Vagina (tissue), 2 donors: ENCODE measurements around the gene ADAT3. TPM values are rescaled to one million over a fixed set of nuclear protein-coding genes. Genes with fewer than 3 reads are reported as not detected.

ENCODE experiments used
- DNase-seq, 2 donors: peaks; one replicate each; pipeline ENCODE4 v3.0.0-alpha.2; 2017; ENCODE audit errors: extremely low spot score in 2 of 2
- H3K27ac ChIP-seq: fragments of 200-600 bp; sonication (generic); one replicate; pipeline ENCODE4 v1.5.1; 2019
- H3K27me3 ChIP-seq: fragments of 200-600 bp; sonication (generic); one replicate; pipeline ENCODE4 v1.5.1; 2019
- H3K36me3 ChIP-seq, 2 donors: fragments of 200-600 bp; sonication (generic); one replicate each; pipeline ENCODE4 v1.5.1; 2017 to 2019
- H3K4me1 ChIP-seq: fragments of 200-600 bp; sonication (generic); one replicate; pipeline ENCODE4 v1.5.1; 2019
- H3K4me3 ChIP-seq, 2 donors: fragments of 200-600 bp; sonication (generic); 1 replicate in 1 of 2; 2 replicates in 1 of 2; pipeline ENCODE4 v1.5.1; 2016 to 2019
- H3K9me3 ChIP-seq: fragments of 200-600 bp; sonication (generic); one replicate; pipeline ENCODE4 v1.5.1; 2019
- CTCF ChIP-seq, 3 experiments: fragments of 450-650 bp in 2 of 3; fragments of 200-600 bp in 1 of 3; sonication (generic) in 1 of 3; IDR thresholded peaks; one replicate each; pipeline ENCODE4 v1.5.1; 2017 to 2019; ENCODE audit warnings: antibody characterized with exemption in 3 of 3, mild to moderate bottlenecking in 2 of 3, moderate library complexity in 2 of 3
- POLR2A ChIP-seq, 2 donors: fragments of 450-650 bp; IDR thresholded peaks; one replicate each; pipeline ENCODE4 v1.6.1; 2017; ENCODE audit warnings: antibody characterized with exemption in 2 of 2, mild to moderate bottlenecking in 2 of 2, moderate library complexity in 2 of 2
- POLR2AphosphoS5 ChIP-seq, 2 donors: sonication (generic); formaldehyde crosslinking; IDR thresholded peaks; one replicate each; pipeline ENCODE4 v1.9.0; 2017; ENCODE audit warnings: antibody characterized with exemption in 2 of 2, mild to moderate bottlenecking in 2 of 2, low read depth in 1 of 2; ENCODE audit not compliant: insufficient read depth in 1 of 2
- intact Hi-C: fragments of 100-400 bp; cut with DNase I; formaldehyde crosslinking; loops from one replicate; pipeline ENCODE4 v1.15.1; 2023
- total RNA-seq: library from RNA; depleted of rRNA; stranded (reverse); fragments of >200 nt; gene quantifications from one replicate; pipeline ENCODE4 v1.2.3, GENCODE V29; 2016

Gene ADAT3
- total RNA-seq, 1 donor from 2014 or later = 5.2 TPM

GRCh38 chr19:1943661-1944087, 38.5 kb downstream of the ADAT3 start:
- Histone ChIP-seq H3K4me1 (peaks cover 63% of the 10 kb centered on the region), H3K4me3 (no peak overlapping the region), H3K27me3 (no peaks in the 10 kb centered on the region), H3K27ac (no peak overlapping the region), H3K9me3 (no peaks in the 10 kb centered on the region), H3K36me3 (no peaks in the 10 kb centered on the region)
- DNase-seq = no peak
- no peak for TF ChIP-seq POLR2A (IDR thresholded peaks at IDR 0.05)
- intact Hi-C loops = no loop called here

- Histone ChIP-seq H3K27ac (no peak overlapping the region), H3K9me3 (no peaks in the 10 kb centered on the region), H3K27me3 (no peaks in the 10 kb centered on the region), H3K36me3 (no peaks in the 10 kb centered on the region), H3K4me1 (peaks cover 59% of the 10 kb centered on the region), H3K4me3 (no peak overlapping the region)
- no peak for DNase-seq
- intact Hi-C loops = no loop called here
- no peak for TF ChIP-seq CTCF (IDR thresholded peaks at IDR 0.05)
- no peak for TF ChIP-seq POLR2AphosphoS5 (IDR thresholded peaks at IDR 0.05; ENCODE audit: insufficient read depth in 1 of 2, low read depth in 1 of 2)
Observed at GRCh38 chr19:1944088-1944915, 39.1 kb downstream of the ADAT3 start.

- Histone ChIP-seq H3K36me3 (no peaks in the 10 kb centered on the region), H3K4me3 (no peak overlapping the region), H3K27me3 (no peaks in the 10 kb centered on the region), H3K9me3 (no peaks in the 10 kb centered on the region), H3K27ac (no peak overlapping the region), H3K4me1 (peaks cover 51% of the 10 kb centered on the region)
- no peak for DNase-seq
- no peak for TF ChIP-seq POLR2AphosphoS5 (IDR thresholded peaks at IDR 0.05; ENCODE audit: insufficient read depth in 1 of 2, low read depth in 1 of 2)
- TF ChIP-seq CTCF (IDR thresholded peaks at IDR 0.05) = no peak
- intact Hi-C loops = no loop called here
Observed at GRCh38 chr19:1944916-1945561, 39.8 kb downstream of the ADAT3 start.

GRCh38 chr19:1945899-1946298, 40.7 kb downstream of the ADAT3 start:
- intact Hi-C loops = no loop called here

GRCh38 chr19:1947651-1948209, 42.5 kb downstream of the ADAT3 start:
- no peak for TF ChIP-seq POLR2AphosphoS5 (IDR thresholded peaks at IDR 0.05; ENCODE audit: insufficient read depth in 1 of 2, low read depth in 1 of 2)
- no peak for TF ChIP-seq CTCF (IDR thresholded peaks at IDR 0.05)
- no peak for TF ChIP-seq POLR2A (IDR thresholded peaks at IDR 0.05)
- H3K36me3 ChIP-seq = no peaks in the 10 kb centered on the region
- no peak overlapping the region for H3K4me3 ChIP-seq
- no peak for DNase-seq
- H3K27ac ChIP-seq = no peak overlapping the region
- no peaks in the 10 kb centered on the region for H3K27me3 ChIP-seq
- no peaks in the 10 kb centered on the region for H3K9me3 ChIP-seq
- intact Hi-C loops = no loop called here
- peaks cover 39% of the 10 kb centered on the region for H3K4me1 ChIP-seq

More at GRCh38 chr19:1945899-1946298, 40.7 kb downstream of the ADAT3 start:
- H3K9me3 ChIP-seq = no peaks in the 10 kb centered on the region
- TF ChIP-seq CTCF (IDR thresholded peaks at IDR 0.05) (peak in 1 of 3 experiments; percentile 26), POLR2AphosphoS5 (IDR thresholded peaks at IDR 0.05; ENCODE audit: insufficient read depth in 1 of 2, low read depth in 1 of 2) (no peak)
- H3K27me3 ChIP-seq = no peaks in the 10 kb centered on the region
- no peaks in the 10 kb centered on the region for H3K36me3 ChIP-seq
- DNase-seq = no peak
- H3K4me1 ChIP-seq = peaks cover 48% of the 10 kb centered on the region
- H3K4me3 ChIP-seq = no peak overlapping the region
- no peak overlapping the region for H3K27ac ChIP-seq
